Neural progenitor cell (in vitro differentiated cells): ENCODE data around the gene MGAT3.

Experiments
- EZH2phosphoT487 ChIP-seq: fragments of 200-600 bp; sonication (generic); IDR thresholded peaks from 2 replicates; pipeline ENCODE4 v1.6.1; 2017; ENCODE audit warnings: antibody characterized with exemption
- TF ChIP-seq, protein P1 (sequence below): fragments of 200-600 bp; sonication (generic); IDR thresholded peaks from 2 replicates; pipeline ENCODE4 v1.5.1; 2017; ENCODE audit warnings: antibody characterized with exemption, mild to moderate bottlenecking

DNA sequence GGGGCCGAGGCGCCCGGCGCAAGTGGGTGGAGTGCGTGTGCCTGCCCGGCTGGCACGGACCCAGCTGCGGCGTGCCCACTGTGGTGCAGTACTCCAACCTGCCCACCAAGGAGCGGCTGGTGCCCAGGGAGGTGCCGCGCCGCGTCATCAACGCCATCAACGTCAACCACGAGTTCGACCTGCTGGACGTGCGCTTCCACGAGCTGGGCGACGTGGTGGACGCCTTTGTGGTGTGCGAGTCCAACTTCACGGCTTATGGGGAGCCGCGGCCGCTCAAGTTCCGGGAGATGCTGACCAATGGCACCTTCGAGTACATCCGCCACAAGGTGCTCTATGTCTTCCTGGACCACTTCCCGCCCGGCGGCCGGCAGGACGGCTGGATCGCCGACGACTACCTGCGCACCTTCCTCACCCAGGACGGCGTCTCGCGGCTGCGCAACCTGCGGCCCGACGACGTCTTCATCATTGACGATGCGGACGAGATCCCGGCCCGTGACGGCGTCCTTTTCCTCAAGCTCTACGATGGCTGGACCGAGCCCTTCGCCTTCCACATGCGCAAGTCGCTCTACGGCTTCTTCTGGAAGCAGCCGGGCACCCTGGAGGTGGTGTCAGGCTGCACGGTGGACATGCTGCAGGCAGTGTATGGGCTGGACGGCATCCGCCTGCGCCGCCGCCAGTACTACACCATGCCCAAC, 31.2 kb downstream of the MGAT3 start:
- TF ChIP-seq, protein P1, sequence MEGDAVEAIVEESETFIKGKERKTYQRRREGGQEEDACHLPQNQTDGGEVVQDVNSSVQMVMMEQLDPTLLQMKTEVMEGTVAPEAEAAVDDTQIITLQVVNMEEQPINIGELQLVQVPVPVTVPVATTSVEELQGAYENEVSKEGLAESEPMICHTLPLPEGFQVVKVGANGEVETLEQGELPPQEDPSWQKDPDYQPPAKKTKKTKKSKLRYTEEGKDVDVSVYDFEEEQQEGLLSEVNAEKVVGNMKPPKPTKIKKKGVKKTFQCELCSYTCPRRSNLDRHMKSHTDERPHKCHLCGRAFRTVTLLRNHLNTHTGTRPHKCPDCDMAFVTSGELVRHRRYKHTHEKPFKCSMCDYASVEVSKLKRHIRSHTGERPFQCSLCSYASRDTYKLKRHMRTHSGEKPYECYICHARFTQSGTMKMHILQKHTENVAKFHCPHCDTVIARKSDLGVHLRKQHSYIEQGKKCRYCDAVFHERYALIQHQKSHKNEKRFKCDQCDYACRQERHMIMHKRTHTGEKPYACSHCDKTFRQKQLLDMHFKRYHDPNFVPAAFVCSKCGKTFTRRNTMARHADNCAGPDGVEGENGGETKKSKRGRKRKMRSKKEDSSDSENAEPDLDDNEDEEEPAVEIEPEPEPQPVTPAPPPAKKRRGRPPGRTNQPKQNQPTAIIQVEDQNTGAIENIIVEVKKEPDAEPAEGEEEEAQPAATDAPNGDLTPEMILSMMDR: no peak
- no peak for TF ChIP-seq EZH2phosphoT487
